ENCODE results near the gene HMGN3.

DNA sequence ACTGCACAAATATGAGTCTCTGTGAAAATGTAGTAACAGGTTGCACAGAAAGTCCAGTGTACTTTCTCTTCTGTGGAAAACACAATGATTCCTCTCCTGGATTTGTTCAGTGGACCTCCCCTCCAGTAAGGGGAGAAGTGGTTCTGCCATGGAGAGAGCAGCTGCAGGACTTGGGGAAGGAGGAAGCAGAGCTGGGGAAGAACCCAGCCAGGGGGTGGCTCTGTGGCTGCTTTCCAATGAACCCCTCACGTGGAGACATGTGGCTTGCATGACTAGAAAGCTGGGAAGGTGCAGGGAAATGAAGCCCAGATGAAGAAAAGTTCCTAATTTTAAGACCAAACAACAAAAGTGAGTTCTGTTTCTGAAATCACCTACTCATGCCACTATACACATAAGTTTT, 31.9 kb downstream of the HMGN3 start:
- TF ChIP-seq, protein P1, sequence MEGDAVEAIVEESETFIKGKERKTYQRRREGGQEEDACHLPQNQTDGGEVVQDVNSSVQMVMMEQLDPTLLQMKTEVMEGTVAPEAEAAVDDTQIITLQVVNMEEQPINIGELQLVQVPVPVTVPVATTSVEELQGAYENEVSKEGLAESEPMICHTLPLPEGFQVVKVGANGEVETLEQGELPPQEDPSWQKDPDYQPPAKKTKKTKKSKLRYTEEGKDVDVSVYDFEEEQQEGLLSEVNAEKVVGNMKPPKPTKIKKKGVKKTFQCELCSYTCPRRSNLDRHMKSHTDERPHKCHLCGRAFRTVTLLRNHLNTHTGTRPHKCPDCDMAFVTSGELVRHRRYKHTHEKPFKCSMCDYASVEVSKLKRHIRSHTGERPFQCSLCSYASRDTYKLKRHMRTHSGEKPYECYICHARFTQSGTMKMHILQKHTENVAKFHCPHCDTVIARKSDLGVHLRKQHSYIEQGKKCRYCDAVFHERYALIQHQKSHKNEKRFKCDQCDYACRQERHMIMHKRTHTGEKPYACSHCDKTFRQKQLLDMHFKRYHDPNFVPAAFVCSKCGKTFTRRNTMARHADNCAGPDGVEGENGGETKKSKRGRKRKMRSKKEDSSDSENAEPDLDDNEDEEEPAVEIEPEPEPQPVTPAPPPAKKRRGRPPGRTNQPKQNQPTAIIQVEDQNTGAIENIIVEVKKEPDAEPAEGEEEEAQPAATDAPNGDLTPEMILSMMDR (IDR thresholded peaks at IDR 0.05; ENCODE audit: poor library complexity, severe bottlenecking) = no peak
- TF ChIP-seq SMC3 (conservative IDR thresholded peaks at IDR 0.05; ENCODE audit: poor library complexity) = no peak
- no peak for TF ChIP-seq EZH2 (IDR thresholded peaks at IDR 0.05; ENCODE audit: borderline replicate concordance, insufficient read depth, low read length, poor library complexity, severe bottlenecking)
- no peak for TF ChIP-seq MXI1 (conservative IDR thresholded peaks at IDR 0.05; ENCODE audit: poor library complexity, severe bottlenecking)
- no peak for TF ChIP-seq RAD21 (conservative IDR thresholded peaks at IDR 0.05)
- no peak for TF ChIP-seq EP300 (conservative IDR thresholded peaks at IDR 0.05; ENCODE audit: poor library complexity, severe bottlenecking)
- no peak for TF ChIP-seq TAF1 (IDR thresholded peaks at IDR 0.05; ENCODE audit: low read depth)
- TF ChIP-seq POLR2AphosphoS5 (IDR thresholded peaks at IDR 0.05) = no peak
